ENCODE data around the gene ADAMTS2. TPM values are rescaled to one million over a fixed set of nuclear protein-coding genes. Genes with fewer than 3 reads are reported as not detected.

Gene ADAMTS2
- total RNA-seq, 1 experiment from 2014 or later, result 3.9 TPM

DNA sequence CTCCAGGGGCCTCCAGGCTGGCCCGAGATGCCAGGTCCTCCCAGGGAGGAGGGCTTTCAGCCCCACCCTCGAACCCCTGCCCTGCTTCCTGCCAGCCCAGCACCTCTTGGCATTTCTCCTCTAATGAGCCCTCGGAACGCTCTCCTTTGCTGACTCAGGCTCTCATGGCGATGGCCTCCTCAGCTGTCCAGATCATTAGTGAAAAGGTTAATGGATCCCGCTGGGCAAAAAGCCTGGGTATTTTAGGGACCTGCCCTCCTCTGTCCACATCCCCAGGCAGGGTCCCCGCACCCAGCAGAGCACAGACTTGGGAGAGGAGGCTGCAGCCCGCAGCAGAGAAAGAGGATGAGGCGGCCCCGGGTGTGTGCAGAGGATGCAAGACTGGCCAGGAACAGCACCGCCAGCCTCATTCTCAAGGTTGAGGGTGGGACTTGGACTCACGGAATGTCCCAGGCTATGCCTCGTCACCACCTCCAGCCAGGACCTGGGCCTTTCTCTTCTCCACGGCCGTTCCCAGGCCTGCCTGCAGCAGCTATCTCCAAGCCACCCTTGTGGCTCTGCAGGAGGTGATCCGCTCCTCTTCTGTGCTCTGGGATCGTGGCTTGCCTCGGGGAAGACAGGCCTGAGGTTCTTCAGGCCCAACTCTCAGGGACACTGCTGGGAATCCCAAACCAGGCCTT, 23.0 kb upstream of the ADAMTS2 start:
- H3K79me2 ChIP-seq (ENCODE audit: insufficient read depth, low read length), result no peaks in the 10 kb centered on the region
- DNase-seq (ENCODE audit: low read depth, low spot score), result no peak
- H3K4me2 ChIP-seq (ENCODE audit: low read length), result no peak overlapping the region
- H3K27me3 ChIP-seq (ENCODE audit: insufficient read depth, low read length), result no peaks in the 10 kb centered on the region
- H2AFZ ChIP-seq (ENCODE audit: low read depth, low read length, poor library complexity, severe bottlenecking), result no peak overlapping the region
- CTCF ChIA-PET, result no interaction called here
- H3K4me3 ChIP-seq (replicated peaks in 1 of 2; ENCODE audit: low read depth in 1 of 2, low read length in 2 of 2), result no peak overlapping the region
- intact Hi-C loops (cut with micrococcal nuclease), result no loop called here
- H3K36me3 ChIP-seq (ENCODE audit: control insufficient read depth in 1 of 2, insufficient read depth in 2 of 2, low read length in 2 of 2), result no peaks in the 10 kb centered on the region
- no peak for ATAC-seq
- H4K20me1 ChIP-seq (ENCODE audit: insufficient read depth), result no peaks in the 10 kb centered on the region
- RAD21 ChIA-PET (ENCODE audit: low non-redundant PET in 1 of 2, low total read pairs in 2 of 2, uncharacterized antibody in 2 of 2, unreplicated experiment in 2 of 2), result no interaction called here
- no peak overlapping the region for H3K9ac ChIP-seq (ENCODE audit: low read length)
- POLR2A ChIA-PET, result no interaction called here
- BruUV-seq (replicated peaks), result no TSS peak
- H3K27ac ChIP-seq (ENCODE audit: low read depth, low read length), result no peak overlapping the region
- H3K9me3 ChIP-seq (ENCODE audit: control insufficient read depth in 1 of 2, insufficient read depth in 1 of 2, low read depth in 1 of 2, low read length in 2 of 2), result no peaks in the 10 kb centered on the region
- no peaks in the 10 kb centered on the region for H3K4me1 ChIP-seq (ENCODE audit: control insufficient read depth in 1 of 2, insufficient read depth in 2 of 2, low read length in 2 of 2)
- no peaks in the 10 kb centered on the region for H3K9me2 ChIP-seq (ENCODE audit: insufficient read depth)
- TF ChIP-seq EZH2 (IDR thresholded peaks at IDR 0.05) (no peak), SIN3A (IDR thresholded peaks at IDR 0.05; ENCODE audit: low read depth) (no peak), CBX3 (IDR thresholded peaks at IDR 0.05; ENCODE audit: low read depth) (no peak), POLR2AphosphoS5 (IDR thresholded peaks at IDR 0.05; ENCODE audit: low read depth, low read length) (no peak), TCF7L2 (IDR thresholded peaks at IDR 0.05; ENCODE audit: borderline replicate concordance, extremely low read depth, insufficient read depth, insufficient read length) (no peak), CTCF (IDR thresholded peaks at IDR 0.05 in 2 of 3, conservative IDR thresholded peaks at IDR 0.05 in 1 of 3; ENCODE audit: borderline replicate concordance in 1 of 3, insufficient read depth in 1 of 3, low read depth in 2 of 3, low read length in 2 of 3) (no peak), ZFX (IDR thresholded peaks at IDR 0.05) (no peak), RAD21 (IDR thresholded peaks at IDR 0.05; ENCODE audit: low read depth) (no peak), YY1 (IDR thresholded peaks at IDR 0.05; ENCODE audit: extremely low read depth, insufficient replicate concordance, low read depth, low read length) (no peak), ZNF274 (IDR thresholded peaks at IDR 0.05; ENCODE audit: low read depth, low read length) (no peak), CEBPB (IDR thresholded peaks at IDR 0.05; ENCODE audit: low read depth) (no peak), SRF (IDR thresholded peaks at IDR 0.05; ENCODE audit: low read depth) (no peak), ELF1 (IDR thresholded peaks at IDR 0.05; ENCODE audit: borderline replicate concordance, low read depth) (no peak), POLR2A (IDR thresholded peaks at IDR 0.05; ENCODE audit: borderline replicate concordance, extremely low read depth, insufficient read depth, insufficient read length) (no peak), ATF3 (IDR thresholded peaks at IDR 0.05) (no peak), EGR1 (IDR thresholded peaks at IDR 0.05; ENCODE audit: low read depth) (no peak), EZH2phosphoT487 (IDR thresholded peaks at IDR 0.05; ENCODE audit: borderline replicate concordance) (no peak), JUND (IDR thresholded peaks at IDR 0.05) (no peak), SP1 (IDR thresholded peaks at IDR 0.05; ENCODE audit: low read depth) (no peak)
- TF ChIP-seq, protein P1, sequence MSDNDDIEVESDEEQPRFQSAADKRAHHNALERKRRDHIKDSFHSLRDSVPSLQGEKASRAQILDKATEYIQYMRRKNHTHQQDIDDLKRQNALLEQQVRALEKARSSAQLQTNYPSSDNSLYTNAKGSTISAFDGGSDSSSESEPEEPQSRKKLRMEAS (IDR thresholded peaks at IDR 0.05), result no peak

All from HCT116 (cell line).